ENCODE results near the gene SURF1. TPM values are rescaled to one million over a fixed set of nuclear protein-coding genes. Genes with fewer than 3 reads are reported as not detected.

The SURF1 gene
- total and polyA plus RNA-seq, 9 of the 15 experiments (the other 6 are each of a cell fraction or from before 2014, with no cell fraction given), result 16.1 to 31.3 (median 20.9) TPM

DNA sequence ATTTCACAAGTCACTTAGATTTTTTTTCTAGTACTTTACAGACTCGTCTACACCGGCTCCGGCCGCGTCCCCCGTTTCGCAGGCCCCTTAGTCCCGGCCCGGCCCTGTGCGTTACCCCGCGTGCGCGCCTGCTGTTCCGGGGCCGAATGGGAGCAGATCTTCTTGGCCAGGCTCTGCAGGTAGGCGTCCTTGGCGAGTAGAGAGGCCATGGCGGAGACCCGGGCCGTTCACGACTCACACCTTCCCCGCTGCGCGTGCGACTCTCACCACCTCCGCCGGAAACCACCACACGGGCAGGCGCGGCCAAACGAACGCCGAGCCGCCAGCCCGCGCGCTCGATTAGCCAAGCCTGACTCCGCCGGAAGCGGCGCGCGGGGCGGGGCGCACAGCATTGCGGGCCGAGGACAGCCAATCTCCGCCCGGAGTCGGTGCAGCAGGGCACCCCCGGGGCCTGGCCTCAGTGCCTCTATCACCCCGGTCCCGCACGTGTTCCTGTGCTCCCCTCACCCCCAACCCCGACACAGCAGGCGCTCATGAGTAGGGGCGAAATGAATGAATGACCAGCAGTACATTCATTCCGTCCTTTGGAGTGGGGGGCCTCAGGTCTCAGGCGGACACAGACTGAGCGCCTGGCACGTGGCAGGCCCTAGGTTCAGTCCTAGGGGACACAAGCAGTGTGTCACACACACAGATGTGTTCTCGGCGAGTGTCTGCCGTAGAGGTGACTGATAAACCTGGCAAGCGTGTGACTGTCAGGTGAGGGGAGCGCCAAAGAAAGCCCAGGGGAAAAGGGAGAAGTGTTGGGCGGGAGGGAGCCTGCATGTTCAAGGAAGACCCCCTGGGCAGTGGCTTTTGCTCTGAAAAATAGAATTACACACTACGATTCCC, 20.1 kb downstream of the SURF1 start, which contains the start of gene SURF6 (continued):
- TF ChIP-seq, protein P1, sequence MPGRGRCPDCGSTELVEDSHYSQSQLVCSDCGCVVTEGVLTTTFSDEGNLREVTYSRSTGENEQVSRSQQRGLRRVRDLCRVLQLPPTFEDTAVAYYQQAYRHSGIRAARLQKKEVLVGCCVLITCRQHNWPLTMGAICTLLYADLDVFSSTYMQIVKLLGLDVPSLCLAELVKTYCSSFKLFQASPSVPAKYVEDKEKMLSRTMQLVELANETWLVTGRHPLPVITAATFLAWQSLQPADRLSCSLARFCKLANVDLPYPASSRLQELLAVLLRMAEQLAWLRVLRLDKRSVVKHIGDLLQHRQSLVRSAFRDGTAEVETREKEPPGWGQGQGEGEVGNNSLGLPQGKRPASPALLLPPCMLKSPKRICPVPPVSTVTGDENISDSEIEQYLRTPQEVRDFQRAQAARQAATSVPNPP (IDR thresholded peaks at IDR 0.05; ENCODE audit: borderline replicate concordance, insufficient read depth, insufficient read length), result no peak
- TF ChIP-seq AFF1 (IDR thresholded peaks at IDR 0.05; ENCODE audit: low read depth in 1 of 2, partially characterized antibody in 2 of 2) (no peak), ZSCAN32 (CRISPR knock-in tag; IDR thresholded peaks at IDR 0.05) (0 out of 2 replicates have a peak, but pooled peaks have one; percentile 34), NFXL1 (CRISPR knock-in tag; IDR thresholded peaks at IDR 0.05) (no peak), ZNF12 (CRISPR knock-in tag; IDR thresholded peaks at IDR 0.05) (0 out of 2 replicates have a peak, but pooled peaks have one; percentile 49), PTTG1 (tag; IDR thresholded peaks at IDR 0.05; ENCODE audit: low read depth) (no peak), NR0B1 (IDR thresholded peaks at IDR 0.05; ENCODE audit: partially characterized antibody) (no peak), DIDO1 (tag; IDR thresholded peaks at IDR 0.05; ENCODE audit: low read depth) (peak; percentile 80), ZFPM2 (CRISPR knock-in tag; IDR thresholded peaks at IDR 0.05) (no peak), E2F8 (IDR thresholded peaks at IDR 0.05; ENCODE audit: low read depth, partially characterized antibody) (peak; percentile 76), ZNF780A (CRISPR knock-in tag; IDR thresholded peaks at IDR 0.05) (no peak), ATF1 (CRISPR knock-in tag; IDR thresholded peaks at IDR 0.05) (no peak), ATF1 (tag; IDR thresholded peaks at IDR 0.05) (peak; percentile 82), ZNF75A (CRISPR knock-in tag; IDR thresholded peaks at IDR 0.05) (no peak)
- TF ChIP-seq, protein P2, sequence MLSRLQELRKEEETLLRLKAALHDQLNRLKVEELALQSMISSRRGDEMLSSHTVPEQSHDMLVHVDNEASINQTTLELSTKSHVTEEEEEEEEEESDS (CRISPR knock-in tag; IDR thresholded peaks at IDR 0.05), result no peak
- TF ChIP-seq, protein P3, sequence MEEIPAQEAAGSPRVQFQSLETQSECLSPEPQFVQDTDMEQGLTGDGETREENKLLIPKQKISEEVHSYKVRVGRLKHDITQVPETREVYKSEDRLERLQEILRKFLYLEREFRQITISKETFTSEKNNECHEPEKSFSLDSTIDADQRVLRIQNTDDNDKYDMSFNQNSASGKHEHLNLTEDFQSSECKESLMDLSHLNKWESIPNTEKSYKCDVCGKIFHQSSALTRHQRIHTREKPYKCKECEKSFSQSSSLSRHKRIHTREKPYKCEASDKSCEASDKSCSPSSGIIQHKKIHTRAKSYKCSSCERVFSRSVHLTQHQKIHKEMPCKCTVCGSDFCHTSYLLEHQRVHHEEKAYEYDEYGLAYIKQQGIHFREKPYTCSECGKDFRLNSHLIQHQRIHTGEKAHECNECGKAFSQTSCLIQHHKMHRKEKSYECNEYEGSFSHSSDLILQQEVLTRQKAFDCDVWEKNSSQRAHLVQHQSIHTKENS (CRISPR knock-in tag; IDR thresholded peaks at IDR 0.05), result no peak
